GM12874 (cell line): Measurements from ENCODE around the gene HOMER1.

Source experiments
- CTCF ChIP-seq: IDR thresholded peaks from 2 replicates; pipeline ENCODE4 v1.5.1; 2011; ENCODE audit warnings: low read depth, mild to moderate bottlenecking, control low read depth, low read length, moderate library complexity; ENCODE audit not compliant: insufficient read depth

Gene HOMER1

GRCh38 chr5:79535477-79536192 is 21.7 kb upstream of the HOMER1 start:
- no peak for TF ChIP-seq CTCF

GRCh38 chr5:79529110-79529509 is 15.2 kb upstream of the HOMER1 start:
- no peak for TF ChIP-seq CTCF

GRCh38 chr5:79527431-79527830 is 13.5 kb upstream of the HOMER1 start:
- TF ChIP-seq CTCF = no peak

- no peak for TF ChIP-seq CTCF
Measured at GRCh38 chr5:79526928-79527327, 13.0 kb upstream of the HOMER1 start.

- no peak for TF ChIP-seq CTCF
Measured at GRCh38 chr5:79526493-79526892, 12.6 kb upstream of the HOMER1 start.

GRCh38 chr5:79521156-79521555 is 7.2 kb upstream of the HOMER1 start:
- no peak for TF ChIP-seq CTCF

GRCh38 chr5:79518718-79519117 is 4.8 kb upstream of the HOMER1 start:
- no peak for TF ChIP-seq CTCF
